Measurements from ENCODE around the gene TLE7.

DNA sequence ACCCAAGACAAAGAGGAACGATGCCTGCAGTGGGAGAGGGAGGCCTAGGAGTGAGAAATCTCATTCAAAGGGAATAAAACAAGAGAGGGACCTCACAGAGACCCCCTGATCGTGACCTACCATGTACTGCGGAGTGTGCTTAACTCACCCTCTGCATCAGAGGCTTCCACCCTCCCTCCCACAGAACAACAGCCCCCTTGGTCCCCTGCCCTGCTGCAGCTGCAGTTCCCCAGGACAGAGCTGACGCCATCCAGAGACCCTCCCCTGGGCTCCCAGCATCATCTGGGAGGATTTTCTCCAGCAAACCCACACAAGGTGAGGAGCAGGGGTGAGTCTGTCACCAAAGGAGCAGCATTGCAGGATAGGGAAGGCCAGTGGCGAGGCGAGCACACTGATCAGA, 39.8 kb downstream of the TLE7 start:
- TF ChIP-seq, protein P1, sequence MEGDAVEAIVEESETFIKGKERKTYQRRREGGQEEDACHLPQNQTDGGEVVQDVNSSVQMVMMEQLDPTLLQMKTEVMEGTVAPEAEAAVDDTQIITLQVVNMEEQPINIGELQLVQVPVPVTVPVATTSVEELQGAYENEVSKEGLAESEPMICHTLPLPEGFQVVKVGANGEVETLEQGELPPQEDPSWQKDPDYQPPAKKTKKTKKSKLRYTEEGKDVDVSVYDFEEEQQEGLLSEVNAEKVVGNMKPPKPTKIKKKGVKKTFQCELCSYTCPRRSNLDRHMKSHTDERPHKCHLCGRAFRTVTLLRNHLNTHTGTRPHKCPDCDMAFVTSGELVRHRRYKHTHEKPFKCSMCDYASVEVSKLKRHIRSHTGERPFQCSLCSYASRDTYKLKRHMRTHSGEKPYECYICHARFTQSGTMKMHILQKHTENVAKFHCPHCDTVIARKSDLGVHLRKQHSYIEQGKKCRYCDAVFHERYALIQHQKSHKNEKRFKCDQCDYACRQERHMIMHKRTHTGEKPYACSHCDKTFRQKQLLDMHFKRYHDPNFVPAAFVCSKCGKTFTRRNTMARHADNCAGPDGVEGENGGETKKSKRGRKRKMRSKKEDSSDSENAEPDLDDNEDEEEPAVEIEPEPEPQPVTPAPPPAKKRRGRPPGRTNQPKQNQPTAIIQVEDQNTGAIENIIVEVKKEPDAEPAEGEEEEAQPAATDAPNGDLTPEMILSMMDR (IDR thresholded peaks at IDR 0.05; ENCODE audit: low read length): no peak
- TF ChIP-seq EZH2phosphoT487 (IDR thresholded peaks at IDR 0.05; ENCODE audit: low read length): no peak
- no peak for TF ChIP-seq EZH2 (optimal IDR thresholded peaks at IDR 0.05; ENCODE audit: low read depth, low read length)

Data from MM.1S (cell line).